Measurements from ENCODE around the gene PTPN14.
"Not testable (repeated sequence)": the region's sequence is repeated elsewhere in the genome, so short reads cannot be mapped to it uniquely, and the experiment has no call there.

Gene PTPN14

DNA sequence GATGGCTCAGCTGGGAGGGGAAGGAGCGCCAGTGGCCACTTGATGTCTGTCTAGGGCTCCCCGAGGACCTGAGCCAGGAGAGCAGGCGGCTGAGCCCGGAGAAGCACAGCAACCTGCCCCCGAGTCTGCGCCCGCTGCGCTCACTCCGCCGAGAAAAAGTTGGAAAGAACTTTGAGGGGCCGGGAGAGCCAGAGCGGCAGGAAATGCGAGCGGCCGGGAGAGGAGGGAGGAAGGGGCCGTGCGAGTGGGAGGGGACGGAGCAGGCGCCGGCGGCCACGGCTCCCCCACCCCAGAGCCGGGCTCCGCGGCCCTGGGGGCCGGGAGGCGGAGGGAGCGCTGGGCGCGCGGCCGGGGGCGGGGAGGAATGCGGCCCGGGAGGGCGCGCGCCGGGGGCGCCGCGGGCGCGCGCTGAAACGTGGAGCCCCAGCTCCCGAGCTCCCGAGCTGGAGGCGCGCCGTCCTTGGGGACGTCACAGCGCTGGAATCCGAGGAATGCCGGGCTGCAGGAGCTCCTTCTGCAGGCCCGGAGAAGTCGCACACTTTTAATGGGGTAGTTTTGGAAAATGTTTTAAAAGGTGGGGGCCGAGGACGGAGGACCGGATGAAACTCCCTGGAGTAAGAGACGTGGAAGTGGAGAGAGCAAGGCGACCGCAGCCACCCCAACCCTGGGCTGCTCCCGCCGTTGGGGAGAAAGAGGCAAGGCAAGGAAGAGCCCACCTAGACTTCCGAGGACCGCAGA, at the start of gene PTPN14:
PTPN14 (minus strand) TSS at position 167 of the 738 bp plus-strand sequence. CDS start 86,799 bp downstream, outside the sequence.
- no peak for DNase-seq

DNA sequence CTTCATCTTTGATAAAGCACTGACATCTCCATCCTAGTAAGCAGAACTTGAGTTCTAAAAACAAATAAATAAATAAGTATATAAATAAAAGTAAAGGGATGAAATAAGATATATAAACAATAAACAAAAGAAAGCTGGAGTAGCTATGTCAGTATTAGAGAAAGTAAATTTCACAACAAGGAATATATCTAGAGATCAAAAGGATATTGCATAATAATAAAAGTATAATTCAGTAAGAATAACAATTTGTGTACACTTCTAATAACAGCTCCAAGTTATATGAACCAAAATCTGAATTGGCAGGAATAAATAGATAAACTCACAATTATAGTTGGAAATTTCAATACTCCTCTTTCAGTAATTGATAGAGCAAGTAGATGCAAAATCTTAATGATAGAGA, 41.8 kb upstream of the PTPN14 start:
- no peak for DNase-seq

- DNase-seq: not testable (repeated sequence)
Observed at GRCh38 chr1:214591918-214592317, 40.5 kb upstream of the PTPN14 start.

GRCh38 chr1:214590696-214591095, 39.3 kb upstream of the PTPN14 start:
- DNase-seq: no peak

- no peak for DNase-seq
Observed at GRCh38 chr1:214588963-214589597, 37.7 kb upstream of the PTPN14 start.

DNA sequence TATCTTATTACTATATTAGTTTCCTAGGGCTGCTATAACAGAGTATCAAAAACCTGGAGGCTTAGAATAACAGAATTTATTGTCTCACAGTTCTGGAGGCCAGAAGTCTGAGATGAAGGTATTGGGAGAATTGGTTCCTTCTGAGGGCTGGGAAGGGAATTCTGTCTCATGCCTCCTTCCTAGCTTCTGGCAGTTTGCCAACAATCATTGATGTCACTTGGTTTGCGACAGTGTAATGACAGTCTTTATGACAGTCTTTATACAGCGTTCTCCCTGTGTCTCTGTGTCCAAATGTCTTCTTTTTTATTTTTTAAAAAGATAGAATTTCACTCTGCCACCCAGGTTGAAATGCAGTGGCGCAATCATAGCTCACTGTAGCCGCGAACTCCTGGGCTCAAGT, 35.8 kb upstream of the PTPN14 start:
- no peak for DNase-seq

GRCh38 chr1:214586621-214587020, 35.2 kb upstream of the PTPN14 start:
- DNase-seq: no peak

DNA sequence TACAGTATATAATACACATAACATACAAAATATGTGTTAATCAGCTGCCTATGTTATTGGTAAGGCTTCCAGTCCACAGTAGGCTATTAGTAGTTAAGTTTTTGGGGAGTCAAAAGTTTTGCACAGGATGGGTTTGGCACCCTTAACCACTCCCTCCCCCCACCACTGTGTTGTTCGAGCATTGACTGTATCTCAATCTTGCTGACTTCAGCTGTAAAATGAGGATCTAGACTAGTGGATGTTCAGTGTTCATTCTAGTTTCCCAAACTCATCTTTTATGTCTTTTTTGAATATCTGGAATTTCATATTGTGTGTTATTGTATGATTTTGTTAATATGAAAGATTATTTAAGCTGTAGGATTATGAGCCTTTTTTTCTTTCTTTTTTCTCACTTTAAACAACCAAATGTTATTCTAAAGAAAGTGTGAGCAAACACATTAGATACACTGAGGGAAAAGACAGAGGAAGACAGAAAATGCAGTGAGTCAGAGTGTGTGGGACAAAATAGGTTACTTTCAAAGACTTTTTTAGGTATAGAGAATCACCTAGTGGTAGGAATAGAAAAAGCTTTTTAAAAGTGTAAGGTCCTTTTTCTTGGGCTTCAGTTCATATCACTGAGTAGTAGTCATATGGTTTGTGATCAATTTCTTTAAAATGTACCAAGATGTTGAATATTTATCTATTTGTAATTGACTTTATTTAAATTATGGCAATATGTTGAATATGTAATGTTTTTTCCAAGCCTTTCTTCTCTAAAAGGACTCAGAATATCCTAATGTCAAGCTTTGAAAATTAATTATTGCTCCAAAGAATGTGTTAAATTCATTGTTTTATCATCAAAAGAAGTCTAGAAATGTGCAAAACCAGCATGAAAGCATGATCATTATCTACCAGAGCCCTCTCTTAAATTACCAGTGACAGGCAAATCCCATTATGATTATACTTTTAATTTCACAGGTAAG, 33.7 kb upstream of the PTPN14 start:
- DNase-seq: no peak

DNA sequence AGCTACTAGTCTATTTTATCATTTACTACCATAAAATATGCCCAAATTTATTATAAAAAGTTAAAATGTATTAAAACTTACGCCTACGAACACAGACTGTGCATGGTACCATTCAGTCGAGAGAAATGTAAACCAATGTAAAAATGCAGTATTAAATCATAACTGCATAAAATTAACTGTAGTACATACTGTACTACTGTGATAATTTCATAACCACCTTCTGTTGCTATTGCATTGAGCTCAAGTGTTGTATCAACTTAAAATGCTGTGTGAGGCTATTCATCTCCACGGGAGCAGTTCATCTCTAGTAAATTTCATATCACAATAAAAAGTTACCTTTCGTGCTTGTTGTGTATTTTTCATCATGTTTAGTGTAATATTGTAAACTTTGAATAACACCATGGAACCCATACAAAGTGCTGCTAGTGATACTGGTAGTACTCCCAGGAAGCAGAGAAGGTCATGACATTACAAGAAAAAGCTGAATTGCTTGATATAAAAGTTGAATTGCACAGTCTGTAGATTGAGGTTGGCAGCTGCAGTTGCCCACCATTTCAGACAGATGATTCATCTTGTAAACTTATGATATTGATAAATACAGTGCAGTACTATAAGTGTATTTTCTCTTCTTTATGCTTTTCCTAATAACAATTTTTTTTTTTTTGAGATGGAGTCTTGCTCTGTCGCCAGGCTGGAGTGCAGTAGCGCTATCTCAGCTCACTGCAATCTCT, 32.6 kb upstream of the PTPN14 start:
- DNase-seq: no peak

GRCh38 chr1:214583113-214583512, 31.7 kb upstream of the PTPN14 start:
- DNase-seq: no peak

DNA sequence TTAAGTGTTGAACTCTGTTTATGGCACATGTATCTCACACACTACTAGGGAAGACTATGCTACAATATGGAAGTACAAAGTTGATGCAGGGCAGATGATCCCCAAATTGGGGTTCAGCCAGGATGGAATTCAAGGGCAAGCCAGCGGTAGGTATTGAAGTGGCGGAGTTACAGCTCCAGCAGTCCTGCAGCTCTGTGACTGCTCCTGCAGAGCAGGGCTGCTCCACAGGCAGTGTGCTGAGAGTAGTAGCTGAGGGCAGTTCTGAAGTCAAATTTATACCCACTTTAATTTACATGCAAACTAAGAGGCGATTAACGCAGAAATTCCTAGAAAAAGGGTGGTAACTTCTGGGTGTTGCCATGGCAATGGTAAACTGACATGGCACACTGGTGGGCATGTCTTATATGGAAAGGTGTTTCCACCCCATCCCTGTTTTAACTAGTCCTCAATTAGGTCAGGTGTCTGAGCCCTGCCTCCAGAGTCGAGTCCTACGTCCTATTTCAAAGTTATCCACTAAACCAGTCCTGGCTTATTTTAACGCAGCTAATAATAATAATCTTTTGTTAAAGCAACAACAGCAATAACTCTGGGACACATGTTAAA, 31.0 kb upstream of the PTPN14 start:
- DNase-seq: no peak

- no peak for DNase-seq
Observed at GRCh38 chr1:214581785-214582184, 30.4 kb upstream of the PTPN14 start.

GRCh38 chr1:214579183-214579582, 27.8 kb upstream of the PTPN14 start:
- no peak for DNase-seq

- DNase-seq: not testable (repeated sequence)
Observed at GRCh38 chr1:214576120-214576519, 24.7 kb upstream of the PTPN14 start.

GRCh38 chr1:214574598-214575411, 23.4 kb upstream of the PTPN14 start:
- no peak for DNase-seq

GRCh38 chr1:214573386-214574318, 22.2 kb upstream of the PTPN14 start:
- DNase-seq: no peak

DNA sequence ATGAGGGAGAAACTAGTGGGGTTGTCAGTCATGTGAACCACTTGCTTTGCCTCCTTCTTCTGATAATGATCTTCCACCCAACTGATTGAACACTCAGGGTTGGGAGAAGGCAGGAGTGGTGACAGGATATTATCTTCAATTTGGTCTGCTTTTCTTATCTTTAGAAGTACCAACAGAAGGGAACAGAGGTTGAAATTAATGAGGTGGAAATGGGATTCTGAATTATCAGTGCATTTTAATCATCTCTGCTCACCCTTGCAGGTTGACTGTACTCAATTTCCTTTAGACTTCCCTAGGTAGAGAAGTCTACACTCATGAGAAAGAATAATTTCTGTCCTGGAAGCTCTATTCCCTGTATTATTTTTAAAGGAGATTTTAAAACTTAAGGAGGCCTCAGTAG, 19.9 kb upstream of the PTPN14 start:
- no peak for DNase-seq

DNA sequence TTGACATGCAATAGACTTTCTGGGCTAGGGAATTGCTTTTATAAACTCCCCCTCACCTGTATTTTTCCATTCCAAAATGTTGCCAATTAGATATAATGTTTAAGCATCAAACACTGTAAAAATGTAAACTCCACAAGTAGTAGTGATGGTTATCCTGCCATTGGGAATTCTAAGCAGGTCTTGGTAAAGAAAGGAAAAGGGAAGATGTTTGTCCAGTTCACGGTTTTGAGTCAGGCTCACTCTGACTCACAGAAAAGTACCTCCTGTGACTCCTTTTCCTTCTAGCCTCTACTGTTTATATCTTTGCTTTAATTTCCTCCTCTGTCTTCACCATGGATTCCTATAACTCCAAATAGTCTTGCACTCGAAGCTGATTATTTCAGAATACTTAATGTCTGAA, 19.0 kb upstream of the PTPN14 start:
- no peak for DNase-seq

DNA sequence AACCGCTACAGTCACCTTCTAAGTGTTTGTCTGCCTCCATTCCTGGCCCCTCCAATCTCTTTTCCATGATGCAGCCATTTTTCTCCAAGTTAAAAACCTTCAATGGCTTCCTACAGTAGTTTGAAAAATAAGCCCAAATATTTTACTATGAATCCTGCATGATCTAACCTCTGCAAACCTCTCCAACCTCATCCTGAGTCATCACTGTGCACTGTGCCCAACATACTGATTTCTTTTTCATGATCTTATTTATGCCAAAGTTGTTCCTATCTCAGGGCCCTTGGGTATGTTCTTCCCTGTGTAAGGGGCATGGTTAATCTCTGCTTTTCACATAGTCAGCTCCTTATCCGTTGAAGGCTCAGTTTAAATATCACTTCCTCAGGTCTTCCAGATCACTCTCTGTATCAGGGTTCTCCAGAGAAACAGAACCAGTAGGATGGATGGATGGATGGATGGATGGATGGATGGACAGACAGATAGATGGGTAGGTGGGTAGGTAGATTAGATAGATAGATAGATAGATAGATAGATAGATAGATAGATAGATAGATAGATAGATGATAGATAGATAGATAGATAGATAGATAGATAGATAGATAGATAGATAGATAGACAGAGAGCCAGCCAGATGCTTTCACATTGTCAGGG, 18.1 kb upstream of the PTPN14 start:
- no peak for DNase-seq

DNA sequence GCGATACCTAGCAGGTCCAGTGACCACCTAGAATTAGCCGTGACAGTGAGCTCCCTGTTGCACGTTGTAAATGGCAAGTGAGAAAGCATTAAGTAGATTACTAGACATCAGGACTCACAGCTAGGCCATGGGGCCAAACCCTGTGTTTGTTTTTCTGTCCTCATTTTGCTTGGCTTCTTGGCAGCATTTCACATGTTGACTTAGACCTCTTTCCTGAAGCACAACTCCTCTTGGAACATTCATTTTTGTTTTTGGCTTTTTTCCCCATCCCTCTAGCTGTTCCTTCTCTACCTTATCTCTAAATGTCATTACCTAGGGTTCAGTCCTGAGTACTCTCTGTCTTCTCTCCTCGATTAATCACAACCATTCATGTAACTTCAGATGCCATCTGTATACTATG, 16.9 kb upstream of the PTPN14 start:
- DNase-seq: no peak

Data from CD4-positive, alpha-beta T cell treated with Interleukin-1 beta for 1 hour (primary cell).